Myocyte (in vitro differentiated cells): ENCODE results near the gene CDCA4. TPM values are rescaled to one million over a fixed set of nuclear protein-coding genes. Genes with fewer than 3 reads are reported as not detected.
"Not testable (repeated sequence)": the region's sequence is repeated elsewhere in the genome, so short reads cannot be mapped to it uniquely, and the experiment has no call there.

Experiments used
- DNase-seq: peaks from one replicate; pipeline ENCODE4 v3.0.0-alpha.2; 2012; ENCODE audit warnings: low read depth
- polyA plus RNA-seq: library from polyadenylated mRNA; unstranded; fragments of >200 nt; gene quantifications from one replicate; pipeline ENCODE4 v1.2.1, GENCODE V29; 2012; ENCODE audit warnings: missing spikeins
- total RNA-seq: library from RNA; depleted of rRNA; stranded (reverse); fragments of >200 nt; gene quantifications from 2 replicates; pipeline ENCODE4 v1.2.3, GENCODE V29; 2014

The CDCA4 gene
- total RNA-seq = 12.9 and 15.9 TPM in 2 replicates
- polyA plus RNA-seq = 14.0 TPM

- DNase-seq = peak; percentile 97
These were observed at the start of gene CDCA4 for GRCh38 chr14:105020815-105021655. Gene CDCA4 (minus strand): TSS chr14:105021083. CDS start chr14:105011929, 9,154 bp downstream.

DNA sequence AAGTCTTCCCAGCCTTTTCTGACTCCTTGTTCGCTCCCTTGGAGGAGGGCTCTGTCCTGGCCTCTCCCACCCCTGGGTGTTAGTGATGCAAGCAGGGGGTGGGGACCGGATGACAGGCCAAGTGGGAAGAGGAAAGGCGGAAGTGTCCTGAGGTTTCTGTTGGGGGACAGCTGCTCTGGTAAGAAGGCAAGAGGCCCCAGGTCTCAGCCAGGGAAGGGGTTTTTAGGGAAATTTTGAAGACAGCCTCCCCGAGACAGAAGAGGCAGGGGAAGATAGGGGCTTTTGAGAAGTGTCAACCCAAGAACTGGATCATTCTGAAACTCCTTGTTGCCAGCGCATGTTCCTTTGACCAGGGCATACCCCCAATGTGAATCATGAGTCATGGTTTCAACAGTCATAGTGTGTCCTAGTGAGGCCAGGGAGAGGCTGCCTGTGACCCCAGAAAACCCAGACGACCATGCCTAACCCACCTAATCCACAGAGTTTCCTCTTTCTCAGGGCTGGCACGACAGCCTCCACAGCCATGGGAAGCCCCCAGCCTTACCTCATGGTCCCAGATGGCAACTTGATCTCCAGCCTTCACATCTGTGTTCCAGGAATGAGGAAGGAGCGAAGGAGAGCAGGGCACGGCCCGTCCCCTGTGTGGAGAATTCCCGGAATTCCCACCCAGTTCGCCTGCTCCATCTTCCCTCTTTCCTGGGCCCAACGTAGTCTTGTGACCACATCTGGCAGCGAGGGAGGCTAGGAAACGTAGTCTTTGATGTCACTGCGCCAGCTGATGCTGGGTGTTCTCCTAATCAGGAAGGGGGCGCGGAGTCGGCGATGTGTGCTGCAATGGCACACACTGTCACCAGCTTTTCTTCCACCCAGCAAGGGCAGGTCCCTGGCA lies 49.2 kb upstream of the CDCA4 start:
- DNase-seq = no peak

DNA sequence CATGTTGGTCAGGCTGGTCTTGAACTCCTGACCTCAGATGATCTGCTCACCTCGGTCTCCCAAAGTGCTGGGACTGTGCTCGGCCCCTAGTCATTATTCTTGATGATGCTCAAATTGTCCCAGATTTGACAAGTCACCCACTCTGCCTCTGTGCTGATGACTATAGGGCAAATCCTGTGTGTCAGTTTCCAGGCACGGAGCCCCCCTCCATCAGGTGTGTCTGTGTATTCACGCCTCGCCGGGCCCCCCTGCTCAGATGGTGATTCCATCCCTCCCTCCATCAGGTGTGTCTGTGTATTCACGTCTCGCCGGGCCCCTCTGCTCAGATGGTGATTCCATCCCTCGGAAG lies 48.6 kb upstream of the CDCA4 start:
- DNase-seq = no peak

DNA sequence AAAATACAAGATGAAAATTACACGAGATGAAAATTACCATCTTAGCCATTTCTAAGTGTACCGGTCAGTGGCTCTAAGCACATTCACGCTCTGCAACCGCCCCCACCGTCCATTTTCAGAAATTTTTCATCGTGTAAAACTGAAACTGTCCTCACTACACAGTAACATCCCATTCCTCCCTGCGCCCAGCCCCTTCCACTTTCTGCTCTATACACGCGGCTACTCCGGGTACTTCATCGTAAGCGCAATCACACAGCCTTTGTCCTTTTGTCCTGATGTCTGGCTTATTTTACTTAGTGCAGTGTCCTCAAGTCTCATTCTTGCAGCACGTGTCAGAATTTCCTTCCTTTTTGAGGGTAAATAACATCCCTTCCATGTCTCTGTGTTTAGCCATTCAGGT lies 47.9 kb upstream of the CDCA4 start:
- no peak for DNase-seq

DNA sequence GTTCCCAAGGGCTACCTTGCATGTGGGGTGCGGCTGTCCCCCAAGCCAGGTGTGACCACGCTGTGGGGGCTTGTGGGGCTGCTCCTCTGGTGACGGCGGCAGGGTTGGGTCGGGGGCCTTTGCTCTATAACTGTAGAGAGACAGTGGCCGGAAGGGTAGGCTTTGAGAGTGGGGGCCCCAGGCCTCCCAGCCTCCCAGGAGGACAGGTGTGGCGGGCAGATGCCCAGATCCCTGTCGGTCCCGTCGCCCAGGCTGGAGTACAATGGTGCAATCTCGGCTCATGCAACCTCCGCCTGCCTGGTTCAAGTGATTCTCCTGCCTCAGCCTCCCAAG lies 47.1 kb upstream of the CDCA4 start:
- no peak for DNase-seq

GRCh38 chr14:105067140-105067968 lies 46.5 kb upstream of the CDCA4 start:
- DNase-seq = no peak

DNA sequence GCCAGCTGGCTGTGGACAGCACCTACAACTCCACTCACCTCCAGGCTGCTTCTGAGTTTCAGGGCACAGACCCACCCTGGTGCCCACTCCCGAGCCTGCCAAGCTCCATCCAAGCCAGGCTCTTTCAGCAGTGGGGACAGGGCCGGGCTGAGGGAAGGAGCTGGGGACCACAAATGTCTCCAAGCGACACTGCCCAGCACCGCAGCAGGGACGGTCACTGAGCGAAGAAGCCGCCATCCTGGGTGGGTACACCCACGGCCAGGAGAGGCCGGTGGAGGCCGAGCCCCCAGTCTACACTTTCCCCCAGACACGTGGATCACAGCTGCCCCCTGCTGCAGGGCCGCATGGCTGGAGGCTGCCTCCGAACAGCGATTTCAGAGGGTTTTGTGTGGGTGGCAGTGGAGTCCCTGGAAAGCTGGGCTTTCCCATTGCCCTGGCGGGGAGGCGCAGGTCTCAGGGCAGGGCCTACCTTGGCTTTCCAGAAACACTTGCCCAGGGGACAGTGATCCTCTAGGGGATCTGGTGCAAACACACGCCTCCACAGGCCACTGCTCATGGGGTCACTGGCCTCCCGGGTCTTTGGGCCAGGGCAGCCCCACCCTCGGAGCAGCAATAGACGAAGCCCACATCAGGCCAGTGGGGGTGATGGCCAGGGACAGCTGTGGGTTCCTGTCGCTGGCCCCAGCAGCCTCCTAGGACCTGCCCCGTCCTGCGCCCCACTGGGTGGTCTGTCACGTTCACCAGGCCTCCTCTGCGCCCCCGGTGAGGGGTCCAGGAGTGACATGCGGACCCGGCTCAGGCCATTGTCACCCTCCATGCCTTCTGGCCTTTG lies 45.6 kb upstream of the CDCA4 start:
- DNase-seq = no peak

GRCh38 chr14:105065280-105066228 lies 44.7 kb upstream of the CDCA4 start, which contains the start of gene GPR132:
Gene GPR132 (minus strand): TSS chr14:105065430. CDS start chr14:105055420, 10,010 bp downstream.
- DNase-seq = no peak

GRCh38 chr14:105064721-105065143 lies 43.8 kb upstream of the CDCA4 start:
- no peak for DNase-seq

GRCh38 chr14:105064001-105064400 lies 43.1 kb upstream of the CDCA4 start:
- no peak for DNase-seq

GRCh38 chr14:105063506-105063905 lies 42.6 kb upstream of the CDCA4 start:
- DNase-seq = not testable (repeated sequence)

GRCh38 chr14:105063056-105063455 lies 42.2 kb upstream of the CDCA4 start:
- no peak for DNase-seq

DNA sequence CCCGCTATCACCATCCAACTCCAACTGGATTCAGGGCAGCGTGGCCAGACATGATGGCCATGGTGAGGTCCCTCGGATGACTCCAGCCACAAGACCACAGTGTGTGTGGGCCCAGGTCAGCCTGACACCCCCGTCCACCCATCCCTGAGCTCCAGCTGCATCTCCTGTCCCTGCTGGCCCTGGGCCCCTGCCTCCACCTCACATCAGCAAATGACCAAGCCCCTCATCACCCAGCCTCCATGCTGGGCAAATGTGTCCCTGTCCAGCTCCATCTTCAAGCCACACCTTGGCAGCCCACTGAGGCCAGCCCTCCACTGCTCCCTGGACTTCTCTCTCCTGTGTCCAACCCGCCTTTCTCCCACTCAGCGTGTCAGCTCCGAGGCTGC lies 41.2 kb upstream of the CDCA4 start:
- no peak for DNase-seq

- DNase-seq = no peak
These were observed 40.7 kb upstream of the CDCA4 start for GRCh38 chr14:105061428-105062047.

DNA sequence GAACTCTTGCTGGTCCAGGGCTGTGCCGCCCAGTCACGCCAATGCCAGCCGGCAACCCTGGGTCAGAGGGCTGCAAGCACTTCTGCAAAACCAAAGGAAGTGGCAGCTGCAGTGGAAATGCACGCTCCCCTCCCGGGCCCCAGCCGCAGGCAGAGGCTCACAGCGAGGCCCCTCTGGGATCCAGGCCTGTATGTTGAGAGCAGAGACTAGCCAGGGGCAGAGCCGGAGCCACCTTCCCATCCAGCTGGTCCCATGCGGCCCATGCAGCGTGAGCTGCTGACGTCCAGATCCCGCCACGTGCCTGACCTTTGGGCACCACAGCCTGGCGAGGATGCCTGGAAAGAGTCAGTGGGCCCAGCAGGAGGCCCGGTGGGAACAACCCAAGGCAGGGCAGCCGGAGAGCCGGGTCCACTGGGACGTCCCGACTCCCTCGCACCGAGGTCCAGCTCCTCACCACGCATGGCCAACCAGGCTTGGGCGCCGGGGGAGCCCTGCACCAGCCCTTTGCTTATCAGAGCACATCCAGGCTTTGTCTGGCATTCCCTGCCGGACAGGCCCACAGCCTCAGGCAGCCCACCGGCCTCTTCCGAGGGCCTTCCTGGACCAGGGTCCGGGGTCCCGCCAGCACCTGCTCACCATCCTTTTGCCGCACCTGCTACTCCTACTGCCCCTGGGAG lies 40.0 kb upstream of the CDCA4 start:
- peak; percentile 50 for DNase-seq

DNA sequence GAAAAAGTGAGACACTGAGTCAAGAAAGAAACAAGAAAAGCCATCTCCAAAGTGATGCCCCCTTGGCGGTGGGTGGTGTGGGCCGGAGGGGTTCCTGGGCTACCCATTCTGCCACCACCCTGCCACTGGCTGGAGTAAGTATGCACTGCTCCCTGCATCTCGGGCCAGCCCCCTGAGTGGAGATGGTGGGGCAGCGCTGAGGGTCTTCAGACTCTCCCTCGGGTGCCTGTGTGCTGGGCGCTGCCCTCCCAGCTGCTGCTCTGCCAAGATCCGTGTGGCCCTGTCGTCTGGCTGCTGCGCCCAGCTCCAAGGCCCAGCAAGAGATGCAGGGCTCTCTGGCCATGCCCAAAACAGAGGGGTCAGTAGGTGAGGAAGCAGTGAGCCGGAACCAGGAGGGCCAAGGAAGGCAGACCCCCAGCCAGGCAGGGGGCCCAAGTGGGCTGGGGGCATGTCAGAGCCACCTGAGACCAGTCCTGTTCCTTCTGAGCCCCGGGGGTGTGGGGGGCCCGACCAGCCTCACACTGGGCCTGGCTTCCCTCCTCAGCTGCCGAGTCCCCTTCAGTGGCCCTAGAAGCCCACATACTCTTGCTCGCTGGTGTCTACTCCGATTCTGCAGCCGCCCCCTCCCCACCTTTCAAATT lies 39.2 kb upstream of the CDCA4 start:
- no peak for DNase-seq

- DNase-seq = peak; percentile 58
These were observed 38.4 kb upstream of the CDCA4 start for GRCh38 chr14:105059035-105059924.
